ENCODE measurements around the gene UEVLD.

The UEVLD gene

DNA sequence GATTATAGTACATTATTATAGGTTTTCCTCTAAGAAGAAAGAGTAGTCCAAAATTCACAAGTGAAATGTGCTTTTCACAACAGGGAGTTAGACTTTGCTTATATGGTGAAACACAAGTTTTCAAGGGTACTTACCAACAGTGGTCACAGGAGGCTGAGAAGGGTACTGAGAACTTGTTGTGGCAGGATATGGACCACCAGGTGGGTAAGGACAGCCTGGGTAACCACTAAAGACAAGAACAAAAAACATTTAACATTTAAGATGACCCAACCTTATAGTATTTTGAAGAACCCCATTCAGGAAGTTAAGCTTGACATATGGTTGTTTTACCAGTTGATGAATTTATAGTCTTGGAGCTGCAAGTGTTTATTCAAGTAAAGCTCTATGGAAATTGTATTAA is 86.2 kb downstream of the UEVLD start:
- no peak for DNase-seq (ENCODE audit: low read depth in 1 of 2, low spot score in 1 of 2)

DNA sequence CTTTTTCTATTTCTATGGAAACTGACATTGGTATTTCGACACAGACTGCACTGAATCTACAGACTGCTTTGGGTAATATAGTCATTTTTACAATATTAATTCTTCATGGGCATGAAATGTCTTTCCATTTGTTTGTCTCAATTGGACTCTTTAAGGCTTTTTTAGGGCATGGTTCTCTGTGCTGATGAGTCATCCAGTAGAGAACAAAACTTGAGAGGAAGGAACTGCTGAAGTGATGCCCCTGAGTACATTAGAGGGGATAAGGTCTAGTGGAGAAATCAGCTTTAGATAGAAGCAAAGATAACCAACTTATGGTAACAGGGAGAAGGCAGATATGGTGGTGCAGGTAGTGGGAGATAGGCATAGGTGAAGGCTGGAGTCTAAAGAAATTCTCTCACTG is 86.9 kb downstream of the UEVLD start:
- no peak for DNase-seq (ENCODE audit: low read depth in 1 of 2, low spot score in 1 of 2)

- DNase-seq (ENCODE audit: low read depth in 1 of 2, low spot score in 1 of 2), result no peak
Measured at GRCh38 chr11:18498039-18498438, 90.5 kb downstream of the UEVLD start.

DNA sequence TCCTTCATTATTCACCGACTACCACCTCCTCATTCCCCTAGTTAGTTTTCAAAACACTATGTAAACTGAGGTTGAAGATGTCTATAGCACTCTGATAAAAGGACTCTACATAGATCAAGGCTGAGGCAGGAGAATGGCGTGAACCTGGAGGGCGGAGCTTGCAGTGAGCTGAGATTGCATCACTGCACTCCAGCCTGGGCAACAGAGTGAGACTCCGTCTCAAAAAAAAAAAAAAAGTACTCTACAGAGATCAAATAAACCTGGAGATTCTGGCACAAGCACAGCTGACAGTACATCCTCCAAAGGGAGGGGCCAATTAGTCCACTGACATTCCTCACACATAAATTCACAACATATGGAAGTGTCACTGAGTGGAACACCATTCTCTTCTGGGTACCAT is 92.8 kb downstream of the UEVLD start:
- DNase-seq (ENCODE audit: low read depth in 1 of 2, low spot score in 1 of 2), result no peak

GRCh38 chr11:18495271-18495670 is 93.3 kb downstream of the UEVLD start:
- DNase-seq (ENCODE audit: low read depth in 1 of 2, low spot score in 1 of 2), result no peak

DNA sequence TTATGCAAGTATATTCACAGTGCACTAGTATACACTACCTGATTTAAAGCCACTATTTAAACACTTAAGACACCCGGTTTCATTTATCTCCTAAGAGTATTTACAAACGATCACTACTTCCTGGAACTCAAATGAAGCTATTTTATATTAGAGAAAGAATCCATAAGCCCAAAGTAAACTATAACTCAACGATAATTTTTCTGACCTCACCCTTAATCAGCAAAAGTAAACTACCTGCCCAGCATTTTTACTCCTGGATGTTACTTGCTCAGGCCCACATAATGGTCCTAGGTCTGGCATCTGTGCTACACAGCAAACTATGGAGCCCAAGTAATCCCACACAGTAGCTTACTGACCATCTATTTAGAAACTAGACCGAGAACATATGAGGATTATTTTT is 95.2 kb downstream of the UEVLD start:
- DNase-seq (ENCODE audit: low read depth in 1 of 2, low spot score in 1 of 2), result no peak

DNA sequence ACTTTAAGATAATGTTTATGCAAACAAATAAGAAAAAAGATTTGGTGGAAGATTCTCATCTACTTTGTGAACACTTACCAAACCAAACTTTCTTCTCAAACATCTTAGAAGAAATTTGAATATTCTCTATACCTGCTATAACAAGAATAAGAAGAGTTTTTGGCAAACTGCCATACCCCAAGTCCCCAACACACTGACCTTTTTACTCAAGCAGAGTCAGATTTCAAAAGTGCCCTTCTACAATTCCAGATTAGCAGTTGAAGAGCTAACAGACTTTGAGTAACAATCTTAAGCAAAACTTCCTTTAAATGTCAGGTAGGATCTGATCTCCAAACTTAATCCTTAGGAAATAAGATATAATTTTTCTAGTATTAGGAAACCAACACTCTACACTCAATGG is 95.6 kb downstream of the UEVLD start:
- DNase-seq (ENCODE audit: low read depth in 1 of 2, low spot score in 1 of 2), result no peak

DNA sequence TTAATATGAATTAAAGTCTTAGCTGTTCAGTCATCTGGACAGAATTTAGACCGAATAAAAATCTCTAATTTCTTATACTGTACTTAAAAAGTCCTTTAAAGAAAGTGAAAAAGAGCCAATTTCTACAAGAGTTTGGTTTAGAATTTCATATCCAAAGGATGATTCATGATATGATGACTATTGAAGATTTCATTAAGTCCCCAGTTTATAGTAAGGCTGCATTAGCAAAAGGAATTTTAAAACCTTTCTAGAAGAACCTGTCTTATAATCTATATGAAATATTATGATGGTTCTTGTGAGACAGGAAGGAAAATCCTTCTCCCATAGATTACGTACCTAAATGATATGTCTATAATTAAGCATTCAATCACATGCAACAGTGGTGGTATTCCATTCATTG is 96.6 kb downstream of the UEVLD start:
- no peak for DNase-seq (ENCODE audit: low read depth in 1 of 2, low spot score in 1 of 2)

DNA sequence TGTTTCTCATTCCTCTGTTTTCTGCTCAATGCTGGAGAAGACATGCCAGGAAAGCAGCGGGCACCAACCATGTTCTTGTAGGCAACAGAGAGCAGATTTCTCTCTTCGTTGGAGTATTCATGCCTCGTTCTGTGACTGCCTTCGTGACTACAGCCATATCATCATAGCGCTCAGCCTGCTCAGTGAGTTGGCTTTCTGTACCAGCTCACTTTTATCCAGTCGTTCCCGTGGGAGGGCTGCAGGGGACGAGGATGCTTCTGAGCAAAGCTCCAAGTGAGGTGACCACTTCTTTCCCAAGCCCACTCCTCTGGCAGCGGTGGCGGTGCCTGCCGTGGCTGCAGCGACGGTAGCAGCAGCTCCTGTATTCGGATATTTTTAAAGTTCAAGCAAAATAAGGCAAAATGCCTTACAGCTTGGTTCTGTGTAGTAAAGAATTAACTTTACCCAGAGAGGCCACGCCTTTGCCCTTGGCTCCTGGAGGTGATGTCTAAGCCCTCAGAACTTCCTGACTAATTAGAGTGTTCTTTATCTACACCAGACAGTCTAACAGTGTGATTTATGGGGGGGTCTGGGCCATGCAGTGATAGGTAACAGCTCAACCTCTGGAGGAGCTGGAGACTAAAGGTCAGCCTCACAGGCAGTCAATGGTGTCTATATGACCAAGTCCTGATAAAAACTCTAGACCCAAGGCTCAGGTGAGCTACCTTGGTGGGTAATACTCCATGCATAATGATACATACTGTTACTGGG is 97.6 kb downstream of the UEVLD start:
- no peak for DNase-seq (ENCODE audit: low read depth in 1 of 2, low spot score in 1 of 2)

GRCh38 chr11:18490319-18490718 is 98.2 kb downstream of the UEVLD start:
- no peak for DNase-seq (ENCODE audit: low read depth in 1 of 2, low spot score in 1 of 2)

GRCh38 chr11:18485913-18486528 is 102.5 kb downstream of the UEVLD start:
- no peak for DNase-seq (ENCODE audit: low read depth in 1 of 2, low spot score in 1 of 2)
